Measurements from ENCODE around the gene NAGPA. TPM values are rescaled to one million over a fixed set of nuclear protein-coding genes. Genes with fewer than 3 reads are reported as not detected.

The NAGPA gene
- polyA plus RNA-seq, 1 donor (not counting 4 experiments of a cell fraction or from before 2014, with no cell fraction given) = 5.0 TPM

DNA sequence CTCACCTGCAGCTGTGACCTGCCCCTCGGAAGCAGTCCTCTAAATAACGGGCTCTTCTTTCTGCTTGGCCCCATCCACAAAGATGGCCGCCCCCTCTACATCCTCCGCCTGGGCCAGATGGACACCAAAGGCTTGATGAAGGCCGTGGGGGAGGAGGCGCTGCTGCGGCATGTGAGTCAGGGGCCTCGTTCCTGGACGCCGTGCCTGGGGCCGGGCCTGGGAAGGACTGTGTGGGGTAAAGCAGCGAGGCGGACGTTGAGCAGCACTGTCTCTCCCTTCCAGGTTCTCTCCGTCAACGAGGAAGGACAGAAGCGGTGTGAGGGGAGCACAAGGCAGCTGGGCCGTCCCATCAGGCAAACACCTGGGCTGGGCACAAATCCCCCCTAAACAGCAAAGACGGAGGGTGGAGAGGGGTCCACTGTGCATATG lies 33.1 kb downstream of the NAGPA start:
- Histone ChIP-seq H2AFZ (ENCODE audit: control insufficient read depth, low read length) (no peak overlapping the region), H4K20me1 (ENCODE audit: control insufficient read depth, extremely low read depth, insufficient read depth, low read length) (no peaks in the 10 kb centered on the region), H3K27me3 (ENCODE audit: control insufficient read depth, extremely low read depth, insufficient read depth, low read length) (no peaks in the 10 kb centered on the region), H3K4me1 (ENCODE audit: control insufficient read depth, extremely low read depth, insufficient read depth, low read length) (no peaks in the 10 kb centered on the region), H3K9ac (ENCODE audit: control insufficient read depth, extremely low read depth, insufficient read depth, low read length) (no peak overlapping the region), H3K4me2 (ENCODE audit: control insufficient read depth, extremely low read depth, insufficient read depth, low read depth, low read length) (no peak overlapping the region), H3K27ac (ENCODE audit: control insufficient read depth, insufficient read depth, low read length) (no peak overlapping the region), H3K9me3 (ENCODE audit: control insufficient read depth, low read depth, low read length) (no peaks in the 10 kb centered on the region), H3K36me3 (ENCODE audit: control insufficient read depth in 2 of 2, extremely low read depth in 1 of 2, insufficient read depth in 2 of 2, low read length in 2 of 2) (no peaks in the 10 kb centered on the region), H3K9me1 (ENCODE audit: control insufficient read depth, extremely low read depth, insufficient read depth, low read length) (no peaks in the 10 kb centered on the region), H3K4me3 (ENCODE audit: control insufficient read depth in 2 of 3, extremely low read depth in 1 of 3, insufficient read depth in 2 of 3, low read depth in 1 of 3, low read length in 3 of 3) (no peak overlapping the region), H3K79me2 (ENCODE audit: control insufficient read depth, insufficient read depth, low read length) (no peaks in the 10 kb centered on the region)
- FAIRE-seq (no peak), DNase-seq (ENCODE audit: low read depth, low spot score) (no peak)
- TF ChIP-seq, protein P1, sequence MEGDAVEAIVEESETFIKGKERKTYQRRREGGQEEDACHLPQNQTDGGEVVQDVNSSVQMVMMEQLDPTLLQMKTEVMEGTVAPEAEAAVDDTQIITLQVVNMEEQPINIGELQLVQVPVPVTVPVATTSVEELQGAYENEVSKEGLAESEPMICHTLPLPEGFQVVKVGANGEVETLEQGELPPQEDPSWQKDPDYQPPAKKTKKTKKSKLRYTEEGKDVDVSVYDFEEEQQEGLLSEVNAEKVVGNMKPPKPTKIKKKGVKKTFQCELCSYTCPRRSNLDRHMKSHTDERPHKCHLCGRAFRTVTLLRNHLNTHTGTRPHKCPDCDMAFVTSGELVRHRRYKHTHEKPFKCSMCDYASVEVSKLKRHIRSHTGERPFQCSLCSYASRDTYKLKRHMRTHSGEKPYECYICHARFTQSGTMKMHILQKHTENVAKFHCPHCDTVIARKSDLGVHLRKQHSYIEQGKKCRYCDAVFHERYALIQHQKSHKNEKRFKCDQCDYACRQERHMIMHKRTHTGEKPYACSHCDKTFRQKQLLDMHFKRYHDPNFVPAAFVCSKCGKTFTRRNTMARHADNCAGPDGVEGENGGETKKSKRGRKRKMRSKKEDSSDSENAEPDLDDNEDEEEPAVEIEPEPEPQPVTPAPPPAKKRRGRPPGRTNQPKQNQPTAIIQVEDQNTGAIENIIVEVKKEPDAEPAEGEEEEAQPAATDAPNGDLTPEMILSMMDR (optimal IDR thresholded peaks at IDR 0.05 in 1 of 3, IDR thresholded peaks at IDR 0.05 in 1 of 3, conservative IDR thresholded peaks at IDR 0.05 in 1 of 3; ENCODE audit: extremely low read depth in 1 of 3, insufficient read depth in 2 of 3, low read length in 3 of 3) = no peak
- no peak for TF ChIP-seq EZH2 (IDR thresholded peaks at IDR 0.05; ENCODE audit: low read length)
- dilution Hi-C loops (cut with MboI; ENCODE audit: extremely low pct_ligation_motif_present, low sequenced_read_pairs) = no loop called here

DNA sequence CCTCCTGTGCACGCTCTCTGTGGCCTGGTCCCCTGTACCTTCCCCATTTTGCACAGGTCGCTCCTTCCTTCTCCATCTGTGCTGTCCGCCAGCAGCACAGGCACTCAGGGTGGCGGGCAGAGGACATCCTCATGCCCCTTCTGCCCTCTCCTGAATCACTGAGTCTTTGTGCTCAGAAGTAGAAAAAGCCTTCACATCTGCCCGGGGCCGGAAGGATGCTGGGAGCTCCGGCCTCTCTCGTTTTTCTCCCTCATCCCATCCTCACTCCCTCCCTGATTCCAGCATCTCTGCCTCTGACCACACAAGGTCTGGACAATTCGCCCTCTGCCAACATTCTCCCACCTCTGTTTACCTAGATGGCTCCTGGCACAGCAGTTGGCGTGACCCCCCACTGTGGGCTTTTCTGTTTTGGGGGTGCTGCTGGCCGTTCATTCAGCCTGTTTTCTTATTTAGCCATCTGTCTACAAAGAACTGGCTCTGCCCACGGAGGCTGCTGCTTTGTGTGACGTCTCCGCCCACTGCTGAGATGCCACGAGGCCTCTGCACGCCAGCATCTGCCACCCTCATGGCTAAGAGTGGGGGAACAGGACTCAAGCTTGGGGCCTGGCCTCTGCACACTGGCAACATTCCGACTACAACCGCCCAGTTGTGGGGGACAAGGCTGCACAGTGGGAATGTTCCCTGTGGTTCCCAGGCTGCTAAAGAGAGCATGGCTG lies 38.9 kb downstream of the NAGPA start:
- Histone ChIP-seq H3K4me1 (ENCODE audit: control insufficient read depth, extremely low read depth, insufficient read depth, low read length) (no peaks in the 10 kb centered on the region), H3K9ac (ENCODE audit: control insufficient read depth, extremely low read depth, insufficient read depth, low read length) (no peak overlapping the region), H2AFZ (ENCODE audit: control insufficient read depth, low read length) (no peak overlapping the region), H3K9me3 (ENCODE audit: control insufficient read depth, low read depth, low read length) (no peaks in the 10 kb centered on the region), H3K27ac (ENCODE audit: control insufficient read depth, insufficient read depth, low read length) (no peak overlapping the region), H4K20me1 (ENCODE audit: control insufficient read depth, extremely low read depth, insufficient read depth, low read length) (no peaks in the 10 kb centered on the region), H3K4me3 (ENCODE audit: control insufficient read depth in 2 of 3, extremely low read depth in 1 of 3, insufficient read depth in 2 of 3, low read depth in 1 of 3, low read length in 3 of 3) (no peak overlapping the region), H3K4me2 (ENCODE audit: control insufficient read depth, extremely low read depth, insufficient read depth, low read depth, low read length) (no peak overlapping the region), H3K9me1 (ENCODE audit: control insufficient read depth, extremely low read depth, insufficient read depth, low read length) (no peaks in the 10 kb centered on the region), H3K27me3 (ENCODE audit: control insufficient read depth, extremely low read depth, insufficient read depth, low read length) (no peaks in the 10 kb centered on the region), H3K79me2 (ENCODE audit: control insufficient read depth, insufficient read depth, low read length) (no peaks in the 10 kb centered on the region), H3K36me3 (ENCODE audit: control insufficient read depth in 2 of 2, extremely low read depth in 1 of 2, insufficient read depth in 2 of 2, low read length in 2 of 2) (no peaks in the 10 kb centered on the region)
- no peak for FAIRE-seq
- dilution Hi-C loops (cut with MboI; ENCODE audit: extremely low pct_ligation_motif_present, low sequenced_read_pairs) = no loop called here
- TF ChIP-seq, protein P1 (optimal IDR thresholded peaks at IDR 0.05 in 1 of 3, IDR thresholded peaks at IDR 0.05 in 1 of 3, conservative IDR thresholded peaks at IDR 0.05 in 1 of 3; ENCODE audit: extremely low read depth in 1 of 3, insufficient read depth in 2 of 3, low read length in 3 of 3) = no peak
- no peak for TF ChIP-seq EZH2 (IDR thresholded peaks at IDR 0.05; ENCODE audit: low read length)
- DNase-seq (ENCODE audit: low read depth, low spot score) = no peak

All from keratinocyte (primary cell).